ENCODE data around the gene PIGL. TPM values are rescaled to one million over a fixed set of nuclear protein-coding genes. Genes with fewer than 3 reads are reported as not detected.
A peak's percentile ranks its signal among the peaks of the same experiment; 100 is the strongest.

PIGL gene
- total RNA-seq, 2 donors from 2014 or later = 24.7 to 25.4 TPM

- Histone ChIP-seq H3K4me3 (no peak overlapping the region), H3K36me3 (no peaks in the 10 kb centered on the region), H3K4me1 (peaks cover 6% of the 10 kb centered on the region), H3K27ac (peak overlapping the region; percentile 90), H3K9me3 (no peaks in the 10 kb centered on the region), H3K9ac (ENCODE audit: low read depth in 2 of 2, low read length in 2 of 2) (peak overlapping the region; percentile 52 to 78), H3K27me3 (no peaks in the 10 kb centered on the region)
- TF ChIP-seq CTCF (IDR thresholded peaks at IDR 0.05) = no peak
- peak; percentile 68 for DNase-seq
- intact Hi-C loops (cut with DNase I) = no loop called here
These were observed 80.5 kb downstream of the PIGL start for GRCh38 chr17:16297367-16298139.

GRCh38 chr17:16298140-16298662, 81.2 kb downstream of the PIGL start:
- TF ChIP-seq CTCF (IDR thresholded peaks at IDR 0.05) = no peak
- intact Hi-C loops (cut with DNase I) = no loop called here
- no peaks in the 10 kb centered on the region for H3K36me3 ChIP-seq
- H3K27ac ChIP-seq = peak overlapping the region; percentile 90
- no peak overlapping the region for H3K4me3 ChIP-seq
- H3K9me3 ChIP-seq = no peaks in the 10 kb centered on the region
- H3K27me3 ChIP-seq = no peaks in the 10 kb centered on the region
- H3K4me1 ChIP-seq = peaks cover 6% of the 10 kb centered on the region
- peak; percentile 56 for DNase-seq
- peak overlapping the region; percentile 52 to 78 for H3K9ac ChIP-seq (ENCODE audit: low read depth in 2 of 2, low read length in 2 of 2)

- H3K9me3 ChIP-seq = no peaks in the 10 kb centered on the region
These were observed 83.5 kb downstream of the PIGL start for GRCh38 chr17:16300554-16300953.

GRCh38 chr17:16301963-16302855, 85.2 kb downstream of the PIGL start:
- H3K27ac ChIP-seq = no peak overlapping the region
- intact Hi-C loops (cut with DNase I) = no loop called here
- TF ChIP-seq CTCF (IDR thresholded peaks at IDR 0.05) = no peak
- no peaks in the 10 kb centered on the region for H3K27me3 ChIP-seq
- H3K9ac ChIP-seq (ENCODE audit: low read depth in 2 of 2, low read length in 2 of 2) = no peak overlapping the region
- peaks cover 6% of the 10 kb centered on the region for H3K4me1 ChIP-seq
- H3K9me3 ChIP-seq = no peaks in the 10 kb centered on the region
- no peaks in the 10 kb centered on the region for H3K36me3 ChIP-seq
- H3K4me3 ChIP-seq = no peak overlapping the region
- no peak for DNase-seq

More at GRCh38 chr17:16300554-16300953, 83.5 kb downstream of the PIGL start:
- TF ChIP-seq CTCF (IDR thresholded peaks at IDR 0.05) = no peak
- Histone ChIP-seq H3K9ac (ENCODE audit: low read depth in 2 of 2, low read length in 2 of 2) (no peak overlapping the region), H3K27me3 (no peaks in the 10 kb centered on the region), H3K4me3 (no peak overlapping the region), H3K36me3 (no peaks in the 10 kb centered on the region), H3K4me1 (peaks cover 6% of the 10 kb centered on the region), H3K27ac (peak overlapping the region; percentile 90)
- DNase-seq = no peak
- intact Hi-C loops (cut with DNase I) = no loop called here

- no peak for TF ChIP-seq CTCF (IDR thresholded peaks at IDR 0.05)
- intact Hi-C loops (cut with DNase I) = no loop called here
- H3K27ac ChIP-seq = no peak overlapping the region
- no peak for DNase-seq
- no peak overlapping the region for H3K4me3 ChIP-seq
- H3K4me1 ChIP-seq = peaks cover 6% of the 10 kb centered on the region
- no peaks in the 10 kb centered on the region for H3K9me3 ChIP-seq
- no peaks in the 10 kb centered on the region for H3K36me3 ChIP-seq
- no peak overlapping the region for H3K9ac ChIP-seq (ENCODE audit: low read depth in 2 of 2, low read length in 2 of 2)
- H3K27me3 ChIP-seq = no peaks in the 10 kb centered on the region
These were observed 85.8 kb downstream of the PIGL start for GRCh38 chr17:16302856-16303255.

Data from colonic mucosa (tissue), 4 donors.